Liver (tissue), 9 donors: ENCODE measurements around the gene VPS35L. TPM values are rescaled to one million over a fixed set of nuclear protein-coding genes. Genes with fewer than 3 reads are reported as not detected.

Source experiments
- DNase-seq: peaks from one replicate; pipeline ENCODE4 v3.0.0-alpha.2; 2017; ENCODE audit warnings: low spot score
- H3K27ac ChIP-seq, 2 donors: one replicate each; pipeline ENCODE4 v1.7.0; 2013; ENCODE audit warnings: inconsistent platforms in 2 of 2, low read length in 2 of 2, control low read depth in 1 of 2, low read depth in 1 of 2, mild to moderate bottlenecking in 1 of 2
- H3K27me3 ChIP-seq, 4 donors: one replicate each; pipeline versions ENCODE4 v1.6.1 to v1.7.0; 2013; ENCODE audit warnings: low read length in 3 of 4, inconsistent platforms in 1 of 4, mild to moderate bottlenecking in 1 of 4, moderate library complexity in 1 of 4; ENCODE audit not compliant: control insufficient read depth in 4 of 4, insufficient read depth in 4 of 4
- H3K36me3 ChIP-seq, 4 donors: one replicate each; pipeline versions ENCODE4 v1.6.1 to v1.7.0; 2013; ENCODE audit warnings: low read length in 3 of 4, mild to moderate bottlenecking in 3 of 4, low read depth in 1 of 4, moderate library complexity in 1 of 4; ENCODE audit not compliant: control insufficient read depth in 4 of 4, insufficient read depth in 3 of 4
- H3K4me1 ChIP-seq, 4 donors: one replicate each; pipeline versions ENCODE4 v1.6.1 to v1.7.0; 2013; ENCODE audit warnings: low read length in 3 of 4, mild to moderate bottlenecking in 3 of 4, moderate library complexity in 1 of 4; ENCODE audit not compliant: control insufficient read depth in 4 of 4, insufficient read depth in 4 of 4
- H3K4me3 ChIP-seq, 3 donors: one replicate each; pipeline versions ENCODE4 v1.6.1 to v1.7.0; 2013; ENCODE audit warnings: low read length in 3 of 3, control low read depth in 1 of 3, low read depth in 1 of 3, mild to moderate bottlenecking in 1 of 3
- H3K9ac ChIP-seq, 2 donors: one replicate each; pipeline ENCODE4 v1.7.0; 2013; ENCODE audit warnings: low read length in 2 of 2, mild to moderate bottlenecking in 2 of 2, moderate library complexity in 2 of 2, control low read depth in 1 of 2, low read depth in 1 of 2
- H3K9me3 ChIP-seq, 4 donors: one replicate each; pipeline versions ENCODE4 v1.6.1 to v1.7.0; 2013; ENCODE audit warnings: low read length in 3 of 4; ENCODE audit not compliant: control insufficient read depth in 4 of 4
- ATF3 ChIP-seq: IDR thresholded peaks from 2 replicates; pipeline ENCODE4 v1.6.1; 2016; ENCODE audit warnings: antibody characterized with exemption
- CTCF ChIP-seq: fragments of 150-350 bp; IDR thresholded peaks from 2 replicates; pipeline ENCODE4 v1.5.1; 2017; ENCODE audit warnings: improper control_type of control experiment, low read depth, low read length; ENCODE audit not compliant: missing input control
- EGR1 ChIP-seq, 2 donors: IDR thresholded peaks; 2 replicates each; pipeline ENCODE4 v1.6.1; 2016 to 2018; ENCODE audit warnings: antibody characterized with exemption in 2 of 2, low read depth in 2 of 2
- FOXA1 ChIP-seq: IDR thresholded peaks from 2 replicates; pipeline ENCODE4 v1.6.1; 2016; ENCODE audit warnings: antibody characterized with exemption
- GABPA ChIP-seq, 2 donors: IDR thresholded peaks in 1 of 2; conservative IDR thresholded peaks in 1 of 2; 2 replicates each; pipeline ENCODE4 v1.6.1; 2016; ENCODE audit warnings: antibody characterized with exemption in 2 of 2, mild to moderate bottlenecking in 1 of 2, moderate library complexity in 1 of 2
- HNF4G ChIP-seq: IDR thresholded peaks from 2 replicates; pipeline ENCODE4 v1.6.1; 2016; ENCODE audit warnings: antibody characterized with exemption
- JUND ChIP-seq, 2 donors: IDR thresholded peaks; 2 replicates each; pipeline ENCODE4 v1.6.1; 2016; ENCODE audit warnings: antibody characterized with exemption in 2 of 2
- MAX ChIP-seq: IDR thresholded peaks from 2 replicates; pipeline ENCODE4 v1.6.1; 2016; ENCODE audit warnings: antibody characterized with exemption
- RAD21 ChIP-seq, 2 donors: IDR thresholded peaks; 2 replicates each; pipeline ENCODE4 v1.6.1; 2016; ENCODE audit warnings: antibody characterized with exemption in 2 of 2, mild to moderate bottlenecking in 2 of 2
- REST ChIP-seq: IDR thresholded peaks from 2 replicates; pipeline ENCODE4 v1.6.1; 2016; ENCODE audit warnings: antibody characterized with exemption, mild to moderate bottlenecking
- RXRA ChIP-seq, 2 donors: IDR thresholded peaks; 2 replicates each; pipeline ENCODE4 v1.6.1; 2017 to 2018; ENCODE audit warnings: antibody characterized with exemption in 2 of 2, mild to moderate bottlenecking in 1 of 2
- SP1 ChIP-seq: IDR thresholded peaks from 2 replicates; pipeline ENCODE4 v1.6.1; 2018; ENCODE audit warnings: antibody characterized with exemption, mild to moderate bottlenecking
- TAF1 ChIP-seq: conservative IDR thresholded peaks from 2 replicates; pipeline ENCODE4 v1.6.1; 2016; ENCODE audit warnings: antibody characterized with exemption, mild to moderate bottlenecking
- YY1 ChIP-seq: IDR thresholded peaks from 2 replicates; pipeline ENCODE4 v1.6.1; 2016; ENCODE audit warnings: antibody characterized with exemption, mild to moderate bottlenecking
- WGBS: extraction: QIAGEN DNeasy Blood & Tissue Kit; methylation state at CpG from one replicate; pipeline ENCODE4 v1.1.7; 2013; 5-methylcytosine and 5-hydroxymethylcytosine counted together
- polyA plus RNA-seq, 2 donors: library from polyadenylated mRNA; stranded (reverse) in 1 of 2; unstranded in 1 of 2; fragments of 200-250 nt in 1 of 2; fragments of >200 nt in 1 of 2; fragmentation: Nextera tagmentation in 1 of 2; extraction: Ambion mirVana in 1 of 2; gene quantifications; one replicate each; pipeline versions ENCODE4 v1.2.1 to v1.2.3, GENCODE V29; 2013 to 2015
- total RNA-seq, 2 donors: library from RNA; depleted of rRNA; stranded (reverse); fragments of >200 nt; gene quantifications; one replicate each; pipeline ENCODE4 v1.2.3, GENCODE V29; 2014
- donor health status: healthy.
- donor health status: healthy.
- donor health status: healthy.
- donor health status: healthy.
- donor health status: healthy.

VPS35L gene
- total and polyA plus RNA-seq, 4 donors = 10.5 to 18.2 (median 15.1) TPM

GRCh38 chr16:19744670-19745069, 189.2 kb downstream of the VPS35L start:
- TF ChIP-seq SP1 (no peak), RAD21 (IDR thresholded peaks at IDR 0.05) (no peak), YY1 (no peak)
- Histone ChIP-seq H3K27me3 (no peaks in the 10 kb centered on the region), H3K4me1 (peaks cover 2 to 12% (median 5%) of the 10 kb centered on the region in 4 donors), H3K27ac (no peak overlapping the region), H3K4me3 (no peak overlapping the region), H3K36me3 (no peaks in the 10 kb centered on the region), H3K9me3 (no peaks in the 10 kb centered on the region), H3K9ac (no peak overlapping the region)
- no peak for DNase-seq
- WGBS = 68% methylated on average over 3 of the region's 3 CpGs

- H3K4me1 ChIP-seq = peaks cover 2 to 12% (median 5%) of the 10 kb centered on the region in 4 donors
- TF ChIP-seq HNF4G = no peak
- no peak for TF ChIP-seq RXRA (IDR thresholded peaks at IDR 0.05)
- no peak for TF ChIP-seq GABPA (IDR thresholded peaks at IDR 0.05 in 1 of 2, conservative IDR thresholded peaks at IDR 0.05 in 1 of 2)
- no peak for TF ChIP-seq TAF1
- TF ChIP-seq EGR1 (IDR thresholded peaks at IDR 0.05; ENCODE audit: low read depth in 2 of 2) = no peak
- TF ChIP-seq JUND (IDR thresholded peaks at IDR 0.05) = no peak
- TF ChIP-seq RAD21 (IDR thresholded peaks at IDR 0.05) = no peak
- no peak for TF ChIP-seq ATF3
- TF ChIP-seq FOXA1 = no peak
- no peak for TF ChIP-seq MAX
- TF ChIP-seq SP1 = no peak
- no peak for TF ChIP-seq CTCF
- no peak for TF ChIP-seq REST
- no peaks in the 10 kb centered on the region for H3K27me3 ChIP-seq
- no peak overlapping the region for H3K4me3 ChIP-seq
- no peak for DNase-seq
- WGBS = 92% methylated on average over 9 of the region's 9 CpGs
- H3K9me3 ChIP-seq = no peaks in the 10 kb centered on the region
- H3K9ac ChIP-seq = no peak overlapping the region
- no peaks in the 10 kb centered on the region for H3K36me3 ChIP-seq
- no peak overlapping the region for H3K27ac ChIP-seq
Observed at GRCh38 chr16:19745286-19746010, 189.9 kb downstream of the VPS35L start.
